KMS-11 (cell line): ENCODE data around the gene CHRFAM7A.
"Not testable (repeated sequence)": the region's sequence is repeated elsewhere in the genome, so short reads cannot be mapped to it uniquely, and the experiment has no call there.

Experiments used
- H2AFZ ChIP-seq: fragments of 200-600 bp; sonication (generic); 2 replicates; pipeline ENCODE4 v1.6.1; 2016; ENCODE audit warnings: antibody characterized with exemption, mixed run types, low read depth
- H3K27ac ChIP-seq: fragments of 200-600 bp; sonication (generic); 2 replicates; pipeline ENCODE4 v1.6.1; 2016; ENCODE audit warnings: mild to moderate bottlenecking, mixed run types
- H3K27me3 ChIP-seq: fragments of 200-600 bp; sonication (generic); 2 replicates; pipeline ENCODE4 v1.6.1; 2017; ENCODE audit warnings: mild to moderate bottlenecking, low read depth, mixed run types, moderate library complexity; ENCODE audit not compliant: insufficient read depth
- H3K36me3 ChIP-seq: fragments of 200-600 bp; sonication (generic); 2 replicates; pipeline ENCODE4 v1.6.1; 2017; ENCODE audit warnings: mild to moderate bottlenecking, mixed run types; ENCODE audit not compliant: insufficient read depth
- H3K4me1 ChIP-seq: fragments of 200-600 bp; sonication (generic); 2 replicates; pipeline ENCODE4 v1.6.1; 2016; ENCODE audit warnings: mild to moderate bottlenecking, low read depth, mixed run types; ENCODE audit not compliant: poor library complexity, severe bottlenecking
- H3K4me2 ChIP-seq: fragments of 200-600 bp; sonication (generic); 2 replicates; pipeline ENCODE4 v1.7.0; 2016; ENCODE audit warnings: mild to moderate bottlenecking, mixed run types
- H3K4me3 ChIP-seq: fragments of 200-600 bp; sonication (generic); IDR thresholded peaks from 2 replicates; pipeline ENCODE4 v1.6.1; 2017; ENCODE audit warnings: low read depth, low read length, mixed read lengths; ENCODE audit not compliant: insufficient read depth
- H3K79me2 ChIP-seq: fragments of 200-600 bp; sonication (generic); 2 replicates; pipeline ENCODE4 v1.6.1; 2016; ENCODE audit warnings: low read depth, mixed run types; ENCODE audit not compliant: insufficient read depth
- H3K9ac ChIP-seq: fragments of 200-600 bp; sonication (generic); 2 replicates; pipeline ENCODE4 v1.6.1; 2016; ENCODE audit warnings: mild to moderate bottlenecking, mixed run types
- H4K20me1 ChIP-seq: fragments of 200-600 bp; sonication (generic); 2 replicates; pipeline ENCODE4 v1.6.1; 2016; ENCODE audit warnings: mild to moderate bottlenecking, mixed run types; ENCODE audit not compliant: insufficient read depth

Gene CHRFAM7A

DNA sequence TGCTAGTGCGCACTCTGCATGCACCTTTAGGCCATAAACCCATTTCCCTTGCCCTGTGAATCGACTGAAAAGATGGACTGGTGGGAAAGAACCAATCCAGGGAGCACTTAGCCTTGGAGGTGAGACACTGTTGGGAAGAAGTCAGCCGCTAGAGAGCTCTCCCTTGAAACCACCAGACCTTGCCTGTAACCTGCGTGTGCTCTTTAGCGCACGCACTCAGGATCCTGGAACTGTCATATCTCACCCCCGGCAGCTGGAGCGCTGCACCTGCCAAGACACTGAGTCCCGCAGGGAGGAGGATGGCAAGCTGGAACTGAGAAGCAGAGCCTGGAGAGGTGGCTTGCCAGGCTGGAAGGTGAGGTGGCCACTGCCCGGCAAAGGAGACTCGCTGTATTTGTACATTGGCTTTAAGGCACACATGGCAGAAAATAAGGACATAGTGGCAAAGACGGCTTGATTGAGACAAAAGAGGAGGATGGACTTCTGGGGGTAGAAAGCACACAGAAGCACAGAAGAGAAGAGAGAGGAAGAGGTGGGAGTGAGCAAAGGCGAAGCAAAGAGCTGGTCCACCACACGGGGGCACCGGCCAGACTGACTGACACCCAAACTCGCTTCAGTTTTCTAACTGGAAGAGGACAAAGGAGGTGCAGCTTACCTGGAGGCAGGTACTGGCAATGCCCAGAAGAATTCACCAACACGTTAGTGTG, 16.8 kb downstream of the CHRFAM7A start:
- not testable (repeated sequence) for H3K27ac ChIP-seq, H3K4me2 ChIP-seq, H3K9ac ChIP-seq, H2AFZ ChIP-seq, H4K20me1 ChIP-seq, H3K4me1 ChIP-seq, H3K27me3 ChIP-seq, H3K4me3 ChIP-seq, H3K36me3 ChIP-seq, H3K79me2 ChIP-seq

DNA sequence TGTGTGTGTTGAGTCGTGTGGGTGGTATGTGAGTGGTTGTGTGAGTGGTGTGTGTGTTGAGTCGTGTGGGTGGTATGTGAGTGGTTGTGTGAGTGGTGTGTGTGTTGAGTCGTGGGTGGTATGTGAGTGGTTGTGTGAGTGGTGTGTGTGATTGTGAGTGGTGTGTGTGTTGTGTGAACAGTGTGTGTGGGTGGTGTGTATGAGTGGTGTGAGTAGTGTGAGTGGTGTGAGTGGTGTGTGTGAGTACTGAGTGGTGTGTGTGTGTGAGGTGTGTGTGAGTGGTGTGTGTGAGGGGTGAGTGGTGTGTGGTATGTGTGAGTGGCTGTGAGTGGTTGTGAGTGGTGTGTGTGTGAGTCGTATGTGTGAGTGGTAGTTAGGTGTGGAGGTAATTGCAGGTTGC, 17.5 kb downstream of the CHRFAM7A start:
- not testable (repeated sequence) for H2AFZ ChIP-seq, H3K4me3 ChIP-seq, H3K27me3 ChIP-seq, H3K9ac ChIP-seq, H3K4me1 ChIP-seq, H3K4me2 ChIP-seq, H3K79me2 ChIP-seq, H3K36me3 ChIP-seq, H3K27ac ChIP-seq, H4K20me1 ChIP-seq

DNA sequence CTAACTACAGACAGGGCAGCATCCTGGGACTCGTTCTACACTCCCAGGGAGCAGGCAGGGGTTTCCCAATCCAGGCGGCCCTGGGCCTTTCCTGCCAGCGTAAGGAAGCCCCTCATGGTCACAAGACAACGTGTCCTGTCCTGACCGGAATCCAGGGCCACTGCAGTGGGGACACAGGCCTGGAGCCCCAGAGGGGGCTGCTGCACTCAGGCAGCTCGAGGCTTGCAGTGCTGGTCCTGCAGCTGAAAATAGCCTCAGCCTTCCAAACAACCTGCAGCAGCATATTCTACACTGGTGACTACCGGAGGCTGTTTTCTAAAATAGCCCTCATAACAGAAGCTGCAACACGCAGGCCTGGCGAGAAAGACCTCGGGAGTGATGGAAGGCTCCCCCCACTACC, 18.5 kb downstream of the CHRFAM7A start:
- H3K4me2 ChIP-seq, H3K9ac ChIP-seq, H2AFZ ChIP-seq, H3K4me3 ChIP-seq, H4K20me1 ChIP-seq, H3K36me3 ChIP-seq, H3K27me3 ChIP-seq, H3K27ac ChIP-seq, H3K4me1 ChIP-seq, H3K79me2 ChIP-seq: not testable (repeated sequence)

DNA sequence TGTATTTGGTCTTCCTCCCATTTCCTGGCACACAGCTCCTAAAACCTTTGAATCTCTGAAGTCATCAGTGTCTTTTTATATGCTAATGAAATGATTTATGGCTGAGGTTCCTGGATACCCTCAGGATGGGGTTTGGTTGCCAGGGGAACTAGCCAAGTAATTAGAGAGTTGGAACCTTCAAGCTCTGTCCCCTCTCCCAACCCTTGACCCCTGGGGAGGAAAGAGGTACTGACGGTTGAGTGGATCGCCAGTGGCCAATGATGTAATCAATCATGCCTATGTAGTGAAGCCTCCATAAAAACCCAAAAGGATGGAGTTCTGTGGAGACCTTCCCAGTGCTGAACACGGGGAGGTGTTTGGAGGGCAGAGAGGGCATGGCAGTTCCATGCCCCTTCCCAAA, 25.1 kb downstream of the CHRFAM7A start:
- not testable (repeated sequence) for H3K27ac ChIP-seq, H3K4me3 ChIP-seq, H3K36me3 ChIP-seq, H3K4me1 ChIP-seq, H3K4me2 ChIP-seq, H4K20me1 ChIP-seq, H3K9ac ChIP-seq, H2AFZ ChIP-seq, H3K79me2 ChIP-seq, H3K27me3 ChIP-seq

DNA sequence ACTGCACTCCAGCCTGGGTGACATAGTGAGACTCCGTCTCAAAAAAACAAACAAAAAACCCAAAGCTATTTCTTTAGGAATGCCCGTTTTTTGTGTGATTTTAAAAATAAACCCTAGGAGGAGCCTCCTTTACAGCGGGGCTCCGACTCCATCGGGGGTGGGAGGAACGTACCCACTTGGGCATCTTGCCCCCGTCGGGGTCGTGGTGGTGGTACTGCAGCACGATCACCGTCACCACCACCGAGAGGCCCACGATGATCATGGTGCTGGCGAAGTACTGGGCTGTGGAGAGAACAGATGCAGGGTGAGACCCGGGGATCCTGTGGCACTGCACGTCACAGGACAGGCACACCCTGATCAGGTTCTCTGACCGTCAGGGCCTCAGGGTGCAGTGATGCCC, 26.1 kb downstream of the CHRFAM7A start:
- H3K4me3 ChIP-seq, H3K36me3 ChIP-seq, H2AFZ ChIP-seq, H4K20me1 ChIP-seq, H3K27me3 ChIP-seq, H3K4me2 ChIP-seq, H3K27ac ChIP-seq, H3K79me2 ChIP-seq, H3K9ac ChIP-seq, H3K4me1 ChIP-seq: not testable (repeated sequence)

DNA sequence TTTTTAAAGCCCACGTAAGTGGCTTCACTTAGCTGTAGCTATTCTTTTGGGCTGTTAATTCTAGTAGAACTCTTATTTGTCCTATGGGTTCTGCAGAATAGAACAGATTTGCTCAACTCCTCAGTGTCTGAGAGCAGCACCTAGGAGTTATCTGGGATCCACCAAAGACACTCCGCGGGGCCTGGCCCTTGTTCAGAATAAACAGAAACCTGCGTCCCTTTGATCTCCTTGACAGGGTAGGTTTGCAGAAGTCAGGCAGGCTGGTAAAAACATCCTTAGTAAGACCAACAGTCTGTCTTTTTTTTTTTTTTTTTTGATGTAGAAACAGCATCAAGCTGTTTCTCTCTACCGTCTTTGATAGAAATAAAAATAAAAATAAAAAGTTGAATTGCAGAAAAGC, 31.9 kb downstream of the CHRFAM7A start:
- H3K27ac ChIP-seq, H2AFZ ChIP-seq, H3K9ac ChIP-seq, H3K4me3 ChIP-seq, H3K4me1 ChIP-seq, H3K36me3 ChIP-seq, H4K20me1 ChIP-seq, H3K79me2 ChIP-seq, H3K4me2 ChIP-seq, H3K27me3 ChIP-seq: not testable (repeated sequence)

DNA sequence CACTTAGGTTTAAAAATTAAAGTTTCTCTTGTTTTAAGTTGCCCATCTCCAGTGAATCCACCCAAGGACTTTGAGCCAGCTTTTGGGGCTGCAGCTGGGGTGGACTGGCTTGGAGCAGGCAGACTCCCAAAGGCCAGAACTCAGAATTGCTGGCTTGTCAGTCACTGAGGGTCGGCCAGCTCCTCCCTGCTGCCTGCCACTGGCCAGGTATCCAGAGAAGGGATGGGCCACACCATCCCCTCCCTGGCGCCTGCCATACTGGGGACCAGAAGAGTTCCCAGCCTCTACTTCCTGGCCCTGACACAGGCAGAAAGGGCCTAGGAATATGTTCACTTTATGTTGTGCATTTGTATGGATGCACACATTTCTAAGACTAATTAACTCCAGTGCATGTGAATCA, 32.4 kb downstream of the CHRFAM7A start:
- not testable (repeated sequence) for H3K4me1 ChIP-seq, H3K4me3 ChIP-seq, H4K20me1 ChIP-seq, H3K36me3 ChIP-seq, H3K79me2 ChIP-seq, H3K27ac ChIP-seq, H3K4me2 ChIP-seq, H3K27me3 ChIP-seq, H2AFZ ChIP-seq, H3K9ac ChIP-seq

DNA sequence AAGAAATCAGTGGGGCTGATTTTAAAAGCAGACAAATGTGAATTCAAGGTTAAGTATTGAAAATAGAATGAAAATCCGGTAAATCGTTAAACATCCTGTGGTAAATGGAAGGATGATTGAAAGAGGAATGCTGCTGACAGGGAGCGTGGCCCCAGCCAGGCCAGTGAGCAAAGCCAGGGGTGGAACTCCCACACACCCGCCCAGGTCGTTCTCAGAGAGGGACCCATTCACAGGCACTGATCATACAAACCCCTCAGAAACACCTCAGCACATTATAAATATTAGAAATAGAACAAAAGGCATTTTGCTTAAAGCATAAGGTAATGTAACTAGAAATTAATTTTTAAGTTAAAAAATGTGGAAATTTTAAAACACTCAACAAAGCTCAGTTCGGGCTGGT, 38.3 kb downstream of the CHRFAM7A start:
- not testable (repeated sequence) for H3K4me3 ChIP-seq, H3K36me3 ChIP-seq, H3K27me3 ChIP-seq, H2AFZ ChIP-seq, H3K4me2 ChIP-seq, H3K9ac ChIP-seq, H3K4me1 ChIP-seq, H4K20me1 ChIP-seq, H3K27ac ChIP-seq, H3K79me2 ChIP-seq

DNA sequence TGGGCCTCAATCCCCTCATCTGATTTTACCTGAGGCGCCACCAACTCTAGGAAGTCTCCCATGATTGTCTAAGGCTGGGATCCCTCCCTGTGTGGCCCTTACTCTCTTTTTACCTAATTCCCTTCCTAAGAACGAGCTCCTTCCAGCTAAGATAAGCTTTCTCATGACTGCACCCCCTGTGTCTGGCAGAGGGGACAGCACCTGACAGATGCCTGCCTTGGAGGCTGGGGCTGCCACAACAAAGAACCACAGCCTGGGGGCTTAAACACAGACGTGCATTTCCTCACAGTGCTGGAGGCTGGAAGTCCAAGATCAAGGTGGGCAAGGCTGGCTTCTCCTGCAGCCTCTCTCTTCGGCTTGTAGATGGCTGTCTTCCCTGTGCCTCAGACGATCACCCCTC, 43.5 kb downstream of the CHRFAM7A start:
- not testable (repeated sequence) for H3K4me2 ChIP-seq, H3K9ac ChIP-seq, H2AFZ ChIP-seq, H3K4me3 ChIP-seq, H3K36me3 ChIP-seq, H4K20me1 ChIP-seq, H3K79me2 ChIP-seq, H3K27ac ChIP-seq, H3K4me1 ChIP-seq, H3K27me3 ChIP-seq

DNA sequence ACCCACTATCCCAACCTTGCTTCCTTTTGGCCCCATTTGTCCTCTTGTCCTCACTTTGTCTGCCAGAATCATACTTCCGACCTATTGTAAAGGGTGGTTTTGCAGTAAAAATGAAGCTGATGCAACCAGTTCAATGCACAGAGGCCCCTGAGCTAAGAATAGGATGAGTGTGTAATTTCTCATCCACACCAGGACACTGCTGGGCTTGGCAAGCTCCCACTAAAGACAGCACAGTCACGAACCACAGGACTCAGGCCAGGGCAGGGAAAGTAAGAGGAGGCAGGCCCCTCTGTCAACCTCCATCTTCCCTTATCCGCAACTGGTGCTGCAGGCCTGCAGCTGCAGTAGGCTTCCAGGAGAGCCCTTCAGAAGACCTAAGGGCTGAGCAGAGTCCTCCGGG, 56.8 kb downstream of the CHRFAM7A start:
- H3K4me2 ChIP-seq = not testable (repeated sequence)

DNA sequence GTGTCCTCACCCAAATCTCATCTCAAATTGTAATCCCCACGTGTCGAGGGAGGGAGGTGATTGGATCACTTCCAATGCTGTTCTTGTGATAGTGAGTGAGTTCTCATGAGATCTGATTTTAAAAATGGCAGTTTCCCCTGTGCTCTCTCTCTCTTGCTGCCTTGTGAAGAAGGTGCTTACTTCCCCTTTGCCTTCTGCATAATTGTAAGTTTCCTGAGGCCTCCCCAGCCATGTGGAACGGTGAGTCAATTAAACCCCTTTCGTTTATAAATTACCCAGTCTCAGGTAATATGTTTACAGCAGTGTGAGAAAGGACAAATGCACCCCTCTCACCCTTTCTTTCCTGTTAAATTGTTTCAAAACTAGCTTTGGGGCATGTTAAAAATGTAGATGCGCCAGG, 59.2 kb downstream of the CHRFAM7A start:
- not testable (repeated sequence) for H3K27ac ChIP-seq, H4K20me1 ChIP-seq, H3K9ac ChIP-seq, H3K36me3 ChIP-seq, H2AFZ ChIP-seq, H3K4me1 ChIP-seq, H3K79me2 ChIP-seq, H3K4me2 ChIP-seq, H3K27me3 ChIP-seq, H3K4me3 ChIP-seq

More for the DNA sequence above, 56.8 kb downstream of the CHRFAM7A start:
- not testable (repeated sequence) for H3K4me1 ChIP-seq, H4K20me1 ChIP-seq, H3K4me3 ChIP-seq, H3K79me2 ChIP-seq, H2AFZ ChIP-seq, H3K36me3 ChIP-seq, H3K27me3 ChIP-seq, H3K27ac ChIP-seq, H3K9ac ChIP-seq
